ENCODE results near the gene SAP30BP. TPM values are rescaled to one million over a fixed set of nuclear protein-coding genes. Genes with fewer than 3 reads are reported as not detected.

Gene SAP30BP
- total and polyA plus RNA-seq, 2 of the 13 experiments (the other 11 are each of a cell fraction or from before 2014, with no cell fraction given): 67.7 to 99.4 TPM

GRCh38 chr17:75753514-75754377 lies 86.6 kb downstream of the SAP30BP start (continued):
- peak; percentile 94; the same call in 1 of the 2 replicates for TF ChIP-seq ZNF850 (CRISPR knock-in tag; conservative IDR thresholded peaks at IDR 0.05)
- TF ChIP-seq, protein P1, sequence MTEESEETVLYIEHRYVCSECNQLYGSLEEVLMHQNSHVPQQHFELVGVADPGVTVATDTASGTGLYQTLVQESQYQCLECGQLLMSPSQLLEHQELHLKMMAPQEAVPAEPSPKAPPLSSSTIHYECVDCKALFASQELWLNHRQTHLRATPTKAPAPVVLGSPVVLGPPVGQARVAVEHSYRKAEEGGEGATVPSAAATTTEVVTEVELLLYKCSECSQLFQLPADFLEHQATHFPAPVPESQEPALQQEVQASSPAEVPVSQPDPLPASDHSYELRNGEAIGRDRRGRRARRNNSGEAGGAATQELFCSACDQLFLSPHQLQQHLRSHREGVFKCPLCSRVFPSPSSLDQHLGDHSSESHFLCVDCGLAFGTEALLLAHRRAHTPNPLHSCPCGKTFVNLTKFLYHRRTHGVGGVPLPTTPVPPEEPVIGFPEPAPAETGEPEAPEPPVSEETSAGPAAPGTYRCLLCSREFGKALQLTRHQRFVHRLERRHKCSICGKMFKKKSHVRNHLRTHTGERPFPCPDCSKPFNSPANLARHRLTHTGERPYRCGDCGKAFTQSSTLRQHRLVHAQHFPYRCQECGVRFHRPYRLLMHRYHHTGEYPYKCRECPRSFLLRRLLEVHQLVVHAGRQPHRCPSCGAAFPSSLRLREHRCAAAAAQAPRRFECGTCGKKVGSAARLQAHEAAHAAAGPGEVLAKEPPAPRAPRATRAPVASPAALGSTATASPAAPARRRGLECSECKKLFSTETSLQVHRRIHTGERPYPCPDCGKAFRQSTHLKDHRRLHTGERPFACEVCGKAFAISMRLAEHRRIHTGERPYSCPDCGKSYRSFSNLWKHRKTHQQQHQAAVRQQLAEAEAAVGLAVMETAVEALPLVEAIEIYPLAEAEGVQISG (CRISPR knock-in tag; IDR thresholded peaks at IDR 0.05): peak; percentile 70
- TF ChIP-seq MAX (IDR thresholded peaks at IDR 0.05): peak; percentile 99
- TF ChIP-seq KLF12 (CRISPR knock-in tag; IDR thresholded peaks at IDR 0.05; ENCODE audit: borderline replicate concordance): peak; percentile 36; the same call in 1 of the 2 replicates
- no peak for TF ChIP-seq PLRG1 (conservative IDR thresholded peaks at IDR 0.05)
- peak; percentile 49; the same call in 1 of the 2 replicates for TF ChIP-seq NCOA2 (CRISPR knock-in tag; IDR thresholded peaks at IDR 0.05)
- TF ChIP-seq SRSF9 (IDR thresholded peaks at IDR 0.05; ENCODE audit: borderline replicate concordance, insufficient read depth, low read depth, low read length, poor library complexity, severe bottlenecking): no peak
- peak; percentile 89; the same call in 1 of the 2 replicates for TF ChIP-seq MXD3 (CRISPR knock-in tag; IDR thresholded peaks at IDR 0.05)
- 0 out of 2 replicates have a peak, but pooled peaks have one; percentile 38 for TF ChIP-seq ZBTB26 (CRISPR knock-in tag; IDR thresholded peaks at IDR 0.05; ENCODE audit: borderline replicate concordance)
- TF ChIP-seq JUND (CRISPR knock-in tag; IDR thresholded peaks at IDR 0.05): no peak; the same call in 1 of the 2 replicates
- TF ChIP-seq YY1 (IDR thresholded peaks at IDR 0.05; ENCODE audit: insufficient read depth, insufficient replicate concordance, low read depth, low read length): peak; percentile 81
- peak; percentile 82 for TF ChIP-seq ZNF740 (CRISPR knock-in tag; IDR thresholded peaks at IDR 0.05)
- TF ChIP-seq ZSCAN9 (CRISPR knock-in tag; IDR thresholded peaks at IDR 0.05; ENCODE audit: borderline replicate concordance): no peak
- no peak; the same call in 1 of the 2 replicates for TF ChIP-seq MXD4 (CRISPR knock-in tag; IDR thresholded peaks at IDR 0.05)
- no peak for TF ChIP-seq HMGA1 (CRISPR knock-in tag; conservative IDR thresholded peaks at IDR 0.05)
- no peak for TF ChIP-seq GZF1 (CRISPR knock-in tag; IDR thresholded peaks at IDR 0.05)
- no peak for TF ChIP-seq RFX3 (CRISPR knock-in tag; IDR thresholded peaks at IDR 0.05)
- TF ChIP-seq ZNF253 (CRISPR knock-in tag; IDR thresholded peaks at IDR 0.05; ENCODE audit: borderline replicate concordance): peak; percentile 79; the same call in 1 of the 2 replicates
- peak; percentile 80 for TF ChIP-seq ZNF263 (CRISPR knock-in tag; IDR thresholded peaks at IDR 0.05)
- TF ChIP-seq BCL6 (CRISPR knock-in tag; IDR thresholded peaks at IDR 0.05): no peak; the same call in 1 of the 2 replicates
- TF ChIP-seq KAT8 (CRISPR knock-in tag; IDR thresholded peaks at IDR 0.05): no peak
- TF ChIP-seq LCORL (IDR thresholded peaks at IDR 0.05): no peak
- 0 out of 2 replicates have a peak, but pooled peaks have one; percentile 19 for TF ChIP-seq LCORL (CRISPR knock-in tag; IDR thresholded peaks at IDR 0.05)
- TF ChIP-seq, protein P2, sequence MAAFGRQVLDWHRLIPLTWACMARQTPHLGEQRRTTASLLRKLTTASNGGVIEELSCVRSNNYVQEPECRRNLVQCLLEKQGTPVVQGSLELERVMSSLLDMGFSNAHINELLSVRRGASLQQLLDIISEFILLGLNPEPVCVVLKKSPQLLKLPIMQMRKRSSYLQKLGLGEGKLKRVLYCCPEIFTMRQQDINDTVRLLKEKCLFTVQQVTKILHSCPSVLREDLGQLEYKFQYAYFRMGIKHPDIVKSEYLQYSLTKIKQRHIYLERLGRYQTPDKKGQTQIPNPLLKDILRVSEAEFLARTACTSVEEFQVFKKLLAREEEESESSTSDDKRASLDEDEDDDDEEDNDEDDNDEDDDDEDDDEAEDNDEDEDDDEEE (CRISPR knock-in tag; IDR thresholded peaks at IDR 0.05): 0 out of 2 replicates have a peak, but pooled peaks have one; percentile 24
